Stimulated activated CD4-positive, alpha-beta T cell treated with anti-CD3 and anti-CD28 coated beads, Interleukin-1b, Interleukin-23, amount 100 ng/mL, for 1 hour (primary cell): ENCODE measurements around the gene CYGB.
A peak's percentile ranks its signal among the peaks of the same experiment; 100 is the strongest.

Experiments
- DNase-seq, 2 donors: peaks; one replicate each; pipeline ENCODE4 v3.0.0-alpha.2; 2020; ENCODE audit warnings: low read depth in 2 of 2

The CYGB gene

DNA sequence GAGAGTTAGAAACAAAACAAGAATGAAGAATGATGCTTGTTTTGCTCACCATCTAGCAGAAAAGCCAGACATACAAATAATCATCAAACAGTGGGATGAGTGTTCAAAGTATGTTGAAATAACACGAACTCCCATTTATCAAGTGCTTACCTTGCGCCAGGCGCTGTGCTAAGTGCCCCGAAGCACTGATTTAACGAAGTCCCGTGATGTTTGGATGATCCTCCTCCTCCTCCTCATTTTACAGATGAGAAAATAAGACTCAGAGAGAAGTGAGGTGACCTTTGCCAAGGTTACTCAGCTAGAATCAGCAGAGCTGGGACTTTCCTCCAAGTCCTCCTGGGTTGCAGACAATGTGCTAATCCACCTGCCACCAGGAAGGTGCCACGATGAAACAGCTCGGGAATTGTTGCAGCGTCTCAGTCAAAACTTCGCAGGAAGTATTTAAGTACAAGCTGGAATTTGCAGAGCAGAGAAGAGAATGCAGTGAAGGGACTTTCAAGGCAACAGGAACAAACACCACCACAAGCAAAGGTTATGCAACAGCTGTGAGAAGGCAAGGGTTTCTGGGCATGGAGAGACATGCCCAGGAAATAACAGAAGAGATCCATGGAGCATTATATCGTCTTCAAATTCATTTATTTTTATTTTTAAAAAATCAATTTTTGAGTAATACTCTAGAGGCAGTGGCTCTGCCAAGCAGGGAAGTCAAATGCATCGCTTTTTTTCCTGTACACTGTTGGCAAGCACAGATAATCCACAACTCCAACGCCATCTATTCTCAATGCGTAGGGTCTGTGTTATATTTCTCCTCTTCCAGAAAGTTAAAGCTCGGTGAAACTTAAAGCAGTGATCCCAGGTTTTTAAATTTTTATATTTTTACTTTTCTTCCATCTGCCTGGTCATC is 13.5 kb upstream of the CYGB start:
- DNase-seq = no peak

DNA sequence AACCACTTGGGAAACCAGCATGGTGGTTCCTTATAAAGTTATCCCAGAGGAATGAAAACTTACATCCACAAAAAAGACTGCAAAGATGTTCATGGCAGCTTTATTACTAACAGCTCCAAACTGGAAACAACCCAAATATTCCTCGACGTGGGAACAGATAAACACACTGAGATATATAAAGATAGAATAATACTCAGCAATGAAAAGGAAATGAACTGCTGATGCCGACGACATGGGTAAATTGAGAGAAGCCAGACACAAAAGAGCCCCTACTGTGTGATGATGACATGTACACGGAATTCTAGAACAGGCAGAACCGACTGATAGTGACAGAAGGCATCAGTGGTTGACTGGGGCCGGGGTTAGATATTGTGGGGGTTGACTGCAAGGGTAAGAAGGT is 12.0 kb upstream of the CYGB start:
- DNase-seq = no peak

DNA sequence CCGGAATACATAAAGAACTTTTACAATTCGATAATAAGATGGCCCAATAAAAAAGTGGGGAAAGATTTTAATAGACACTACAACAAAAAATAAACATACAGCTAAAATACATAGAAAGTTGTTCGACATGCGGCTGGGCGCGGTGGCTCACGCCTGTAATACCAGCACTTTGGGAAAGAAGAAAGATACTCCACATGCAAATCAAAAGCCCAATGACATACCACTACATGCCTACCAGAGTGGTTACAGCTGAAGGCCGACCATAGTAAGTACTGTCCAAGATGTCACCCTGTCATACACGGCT is 11.7 kb upstream of the CYGB start:
- no peak for DNase-seq

DNA sequence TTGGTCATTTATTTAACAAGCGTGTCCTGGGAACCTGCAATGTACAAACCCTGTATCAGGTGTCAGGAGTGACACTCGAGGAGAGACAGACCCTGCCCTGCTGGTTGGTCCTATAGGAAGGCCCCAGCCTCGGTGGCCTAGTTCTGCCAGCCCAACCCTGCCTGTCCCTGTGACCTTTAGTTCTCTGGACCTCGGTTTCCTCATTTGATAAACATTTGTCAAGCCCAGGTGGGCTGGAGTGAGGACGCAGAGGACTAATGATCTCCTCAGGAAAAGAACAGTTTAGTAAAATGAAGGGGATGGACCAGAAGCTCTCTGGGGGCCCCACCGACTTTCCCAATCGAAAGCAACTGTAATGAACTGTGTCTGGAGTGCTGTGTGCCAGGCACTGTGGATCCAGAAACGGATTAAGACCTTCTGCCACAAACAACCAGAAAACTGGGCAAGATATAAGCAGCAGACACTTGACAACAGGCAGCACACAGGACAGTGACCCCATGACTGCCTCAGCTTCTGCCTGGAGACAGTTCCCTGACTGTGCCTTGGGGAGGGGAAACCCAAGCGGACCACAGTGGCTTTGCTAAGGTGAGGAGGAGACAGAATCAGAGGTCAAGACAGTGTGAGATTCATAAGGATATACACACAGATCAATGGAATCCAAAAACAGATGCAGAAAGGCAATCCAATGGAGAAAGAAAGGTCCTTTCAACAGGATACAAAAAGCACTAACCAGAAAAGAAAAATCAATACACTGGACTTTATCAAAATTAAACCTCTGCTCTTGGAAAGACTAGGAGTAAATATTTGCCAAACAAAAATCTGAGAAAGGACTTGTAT is 11.1 kb upstream of the CYGB start:
- DNase-seq = no peak

DNA sequence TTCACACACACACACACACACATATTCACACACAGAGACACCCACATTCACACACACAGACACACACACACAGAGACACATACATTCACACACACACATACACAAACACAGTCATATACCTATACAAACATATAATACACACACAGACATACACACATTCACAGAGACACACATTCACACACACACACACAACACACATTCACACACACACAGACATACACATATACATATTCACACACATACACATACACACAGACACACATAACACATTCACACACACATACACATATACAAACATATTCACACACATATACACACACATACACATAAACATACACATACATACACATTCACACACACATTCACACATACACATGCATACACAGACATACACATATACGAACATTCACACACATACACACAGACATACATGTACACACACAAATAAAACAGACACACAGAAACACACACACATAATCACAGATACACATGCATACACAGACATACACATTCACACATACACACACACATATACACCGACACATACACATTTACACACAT is 10.2 kb upstream of the CYGB start:
- no peak for DNase-seq

DNA sequence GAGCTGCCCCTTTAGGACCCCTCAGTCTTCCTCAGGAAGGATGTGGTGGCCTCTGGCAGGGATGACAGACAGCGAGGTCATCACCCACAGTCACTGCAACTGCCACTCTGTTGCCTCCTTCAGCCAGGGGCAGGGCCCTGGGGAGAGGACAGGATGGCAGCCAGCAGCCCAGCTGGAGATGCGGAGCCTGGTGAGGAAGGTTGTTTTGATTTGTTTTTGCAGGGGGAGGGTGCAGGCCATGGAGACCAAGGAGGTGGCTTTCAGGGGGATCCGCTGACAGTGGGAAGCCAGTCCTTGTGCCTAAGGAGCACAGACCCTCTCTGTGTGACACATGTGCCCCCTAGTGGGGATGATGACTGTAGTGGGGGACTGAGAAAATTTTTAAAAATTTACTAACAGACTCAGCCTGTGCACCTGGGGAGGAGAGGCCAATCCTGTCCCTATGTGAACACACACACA is 9.7 kb upstream of the CYGB start:
- DNase-seq = peak; percentile 24 to 33

DNA sequence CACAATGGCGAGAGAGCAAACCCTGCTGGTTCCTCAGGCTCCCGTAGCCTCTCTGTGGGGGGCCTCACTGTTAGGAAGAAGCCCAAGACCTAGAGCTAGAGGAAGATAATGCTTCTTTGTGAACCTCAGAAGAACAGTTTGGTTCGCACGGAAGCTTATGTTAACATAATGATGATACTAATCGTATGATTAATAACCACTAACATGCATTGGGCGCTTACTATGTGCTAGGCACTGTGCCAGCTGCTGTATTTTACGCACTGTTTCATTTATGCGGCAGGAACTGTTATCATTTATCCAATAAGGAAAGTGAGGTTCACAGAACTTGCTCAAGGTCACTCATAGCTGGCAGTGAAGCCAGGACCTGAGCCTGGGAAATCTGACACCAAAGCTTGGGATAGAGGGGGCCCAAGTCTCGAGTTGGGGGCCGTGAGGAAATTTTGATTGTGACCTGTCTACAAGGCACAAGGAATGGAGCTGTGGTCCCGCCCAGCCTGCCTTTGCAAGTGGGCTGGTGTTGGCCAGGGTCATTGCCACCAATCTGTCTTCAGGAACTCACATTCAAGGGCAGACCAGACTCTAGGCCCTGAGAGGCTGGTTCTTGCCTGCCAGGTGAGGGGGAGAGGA is 9.2 kb upstream of the CYGB start:
- DNase-seq = no peak

DNA sequence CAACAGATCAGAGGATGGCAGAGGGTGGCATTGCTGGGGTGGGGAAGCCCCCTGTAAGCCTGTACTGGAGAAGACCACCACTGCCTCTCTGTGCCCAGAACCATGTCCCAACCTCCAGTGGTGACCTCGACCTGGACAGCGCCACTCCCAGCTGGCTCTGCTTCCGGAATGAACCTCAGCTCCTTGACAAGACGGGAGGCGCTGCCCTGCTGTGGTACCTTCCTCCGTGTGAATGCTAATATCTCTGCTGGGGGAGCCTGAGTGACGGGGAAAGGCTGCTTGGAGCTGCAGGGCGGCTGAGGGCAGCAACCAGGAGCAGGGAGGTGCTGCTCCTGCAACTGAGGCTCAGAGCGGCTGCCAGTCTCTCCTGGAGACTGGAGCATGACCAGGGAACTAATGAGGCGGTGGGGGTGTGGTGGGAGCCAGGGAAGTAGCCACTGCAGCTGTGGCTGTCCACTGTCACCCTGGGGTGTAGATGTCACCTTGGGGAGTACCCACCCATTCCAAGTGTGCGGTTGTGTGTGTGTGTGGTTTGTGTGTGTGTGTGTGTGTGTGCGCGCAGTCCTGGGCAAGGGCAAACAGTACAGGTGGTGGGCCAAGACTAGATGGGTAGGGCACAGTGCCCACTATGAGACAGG is 8.5 kb upstream of the CYGB start:
- no peak for DNase-seq

DNA sequence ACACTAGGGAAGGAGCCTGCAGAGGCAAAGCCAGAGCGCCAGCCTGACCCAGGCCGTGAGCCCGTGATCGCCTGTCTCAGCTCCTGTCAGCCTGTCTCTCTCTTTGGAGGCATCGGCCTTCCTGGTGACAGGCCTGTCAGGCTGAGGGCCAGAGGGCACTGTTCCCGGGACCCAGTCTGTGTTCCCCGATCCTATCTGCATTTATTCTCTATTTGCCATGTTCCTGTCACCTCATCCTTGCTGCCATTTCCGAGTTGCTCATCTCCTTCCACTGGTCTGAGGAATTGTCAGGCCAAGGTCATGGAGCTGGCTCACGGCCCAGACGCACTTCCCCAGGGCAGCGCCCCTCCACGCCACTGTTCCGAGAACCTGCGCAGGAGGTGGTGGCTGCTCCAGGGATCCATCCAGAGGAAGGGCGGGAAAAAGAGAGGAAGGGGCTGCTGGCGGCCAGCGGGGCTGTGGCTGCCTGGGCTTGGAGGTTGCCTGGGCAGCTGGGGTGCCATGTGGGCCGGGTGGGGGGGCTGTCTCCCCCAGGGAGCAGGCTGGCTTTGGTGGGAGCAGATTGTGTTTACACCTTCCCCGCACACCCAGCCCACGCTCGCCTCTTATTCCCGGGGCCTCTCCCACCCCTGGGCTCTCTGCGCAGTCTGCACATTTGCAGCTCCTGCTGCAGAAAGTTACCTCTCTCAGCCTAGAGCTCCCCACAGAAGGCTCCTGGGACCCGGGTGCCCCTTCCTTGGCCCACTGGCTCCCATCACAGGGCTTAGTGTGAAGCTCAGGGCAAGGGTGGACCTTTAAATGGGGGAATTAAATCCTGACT is 7.2 kb upstream of the CYGB start:
- no peak for DNase-seq

DNA sequence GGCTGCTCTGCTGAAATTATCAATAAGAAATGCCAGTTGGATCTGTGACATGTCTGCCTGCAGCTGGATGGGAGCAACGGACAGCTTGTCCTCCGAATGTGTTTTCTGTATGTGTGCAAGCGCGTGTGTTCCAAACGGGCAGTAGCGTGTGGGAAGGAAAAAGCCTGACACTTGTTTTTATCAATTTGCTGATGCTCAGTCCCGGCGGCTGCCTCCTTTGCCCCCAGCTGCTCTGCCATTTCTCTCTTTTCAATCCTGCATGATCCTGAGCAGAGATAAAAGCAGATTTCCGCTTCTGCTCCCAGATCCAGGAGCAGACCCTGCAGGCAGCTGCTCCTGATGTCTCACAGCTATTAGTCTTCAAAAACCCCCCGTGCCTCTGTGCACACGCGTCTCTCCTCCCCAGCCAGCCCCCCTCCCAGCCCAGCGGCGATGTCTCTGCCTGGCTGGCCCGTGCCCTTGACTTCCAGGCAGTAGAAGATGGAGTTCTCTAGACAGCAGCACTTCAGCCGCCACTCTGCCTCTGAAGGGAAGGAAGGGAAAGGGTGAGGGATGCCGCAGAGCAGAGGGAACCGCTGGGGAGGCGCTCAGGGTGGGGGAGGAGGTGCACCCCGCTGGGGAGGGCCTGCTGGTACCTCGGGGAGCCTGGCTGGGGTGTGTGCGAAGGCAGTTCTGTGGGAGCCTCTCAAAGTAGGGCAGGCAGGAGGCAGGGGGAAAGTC is 6.5 kb upstream of the CYGB start:
- DNase-seq = no peak

DNA sequence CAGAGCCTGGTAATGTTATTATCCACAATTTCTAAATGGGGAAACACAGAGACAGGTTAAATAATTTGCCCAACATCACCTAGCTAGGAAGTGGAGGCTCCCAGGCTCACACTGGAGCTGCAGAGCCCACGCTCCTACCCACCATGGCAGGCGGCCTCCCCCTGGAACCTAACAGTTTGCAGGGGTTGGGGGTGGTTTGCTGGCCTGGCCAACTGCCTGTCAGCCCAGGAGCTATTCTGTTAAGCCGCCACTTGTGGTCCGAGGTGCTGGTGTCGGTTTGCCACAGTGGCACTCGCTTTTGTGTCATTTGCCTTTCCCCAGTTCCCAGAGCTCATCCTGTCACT is 5.9 kb upstream of the CYGB start:
- no peak for DNase-seq

DNA sequence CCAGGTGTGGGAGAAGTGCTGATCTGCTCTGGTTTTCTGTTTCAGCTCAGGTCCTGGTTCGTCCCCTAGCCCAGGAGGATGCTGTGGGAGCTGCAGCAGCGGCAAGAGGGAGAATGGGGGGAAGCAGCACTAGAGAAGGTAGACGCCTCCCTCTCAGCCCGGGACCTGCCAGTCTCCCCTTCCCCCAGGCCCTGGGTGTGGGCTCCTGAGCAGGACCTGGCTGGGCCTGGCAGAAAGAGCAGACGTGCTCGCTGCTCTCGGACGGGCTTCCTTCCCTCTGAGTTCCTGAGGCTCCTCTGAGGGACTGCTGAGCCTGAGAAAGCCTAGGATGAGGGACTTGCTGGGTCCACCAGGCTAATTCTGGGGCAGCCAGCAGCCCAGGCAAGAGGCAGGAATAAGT is 5.5 kb upstream of the CYGB start:
- DNase-seq = no peak

DNA sequence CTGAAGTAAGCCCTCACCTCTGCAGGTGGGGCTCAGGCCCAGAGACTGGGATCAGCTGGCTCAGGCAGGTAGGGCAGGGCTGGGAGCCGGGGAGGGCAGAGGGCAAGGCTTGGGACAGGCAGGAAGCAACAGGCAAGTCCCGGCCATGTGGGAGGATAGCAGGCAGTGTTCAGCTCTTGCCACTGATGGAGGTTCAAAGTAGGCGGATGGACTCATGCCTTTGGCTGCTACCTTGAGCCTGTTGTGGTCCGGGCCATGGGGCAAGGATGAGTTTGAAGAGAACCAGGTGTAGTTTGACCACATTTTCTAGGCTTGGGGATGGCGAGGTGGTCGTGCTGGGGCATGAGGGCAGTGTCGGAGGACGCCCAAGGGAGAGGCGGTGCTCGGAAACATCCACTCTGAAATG is 5.1 kb upstream of the CYGB start:
- DNase-seq = no peak

DNA sequence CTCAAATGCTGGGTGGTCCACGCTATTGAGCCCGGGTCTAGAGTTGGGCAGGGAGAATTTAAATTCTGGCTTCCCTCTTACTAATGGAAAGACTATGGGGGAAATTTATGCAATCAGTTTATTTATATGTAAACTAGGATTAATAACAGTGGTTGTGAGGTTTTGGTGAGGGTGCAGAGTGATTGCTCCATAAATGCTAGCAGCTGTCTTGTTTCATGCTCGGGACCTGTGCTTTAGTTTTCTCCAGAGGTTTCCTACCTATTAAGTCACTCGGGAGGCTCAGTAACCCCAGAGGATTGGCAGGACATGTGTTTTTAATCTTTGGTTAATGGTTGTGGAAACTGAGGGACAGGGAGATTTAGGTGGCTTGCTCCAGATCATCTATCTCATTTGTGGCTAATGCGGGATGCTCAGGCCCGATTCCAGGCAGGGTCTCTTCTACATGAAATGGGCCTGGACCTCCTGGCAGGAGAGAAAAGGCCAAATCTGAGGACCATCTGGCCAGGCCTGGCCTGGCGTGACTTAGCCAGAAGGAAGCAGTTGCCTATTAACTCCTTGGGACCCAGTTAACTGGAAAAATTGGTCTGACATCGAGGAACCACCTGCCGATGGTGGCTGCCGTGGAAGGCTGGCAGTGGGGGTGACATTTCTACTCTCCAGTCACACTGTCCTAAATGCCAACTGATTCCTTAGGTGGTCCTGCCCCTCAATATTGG is 4.4 kb upstream of the CYGB start:
- no peak for DNase-seq

DNA sequence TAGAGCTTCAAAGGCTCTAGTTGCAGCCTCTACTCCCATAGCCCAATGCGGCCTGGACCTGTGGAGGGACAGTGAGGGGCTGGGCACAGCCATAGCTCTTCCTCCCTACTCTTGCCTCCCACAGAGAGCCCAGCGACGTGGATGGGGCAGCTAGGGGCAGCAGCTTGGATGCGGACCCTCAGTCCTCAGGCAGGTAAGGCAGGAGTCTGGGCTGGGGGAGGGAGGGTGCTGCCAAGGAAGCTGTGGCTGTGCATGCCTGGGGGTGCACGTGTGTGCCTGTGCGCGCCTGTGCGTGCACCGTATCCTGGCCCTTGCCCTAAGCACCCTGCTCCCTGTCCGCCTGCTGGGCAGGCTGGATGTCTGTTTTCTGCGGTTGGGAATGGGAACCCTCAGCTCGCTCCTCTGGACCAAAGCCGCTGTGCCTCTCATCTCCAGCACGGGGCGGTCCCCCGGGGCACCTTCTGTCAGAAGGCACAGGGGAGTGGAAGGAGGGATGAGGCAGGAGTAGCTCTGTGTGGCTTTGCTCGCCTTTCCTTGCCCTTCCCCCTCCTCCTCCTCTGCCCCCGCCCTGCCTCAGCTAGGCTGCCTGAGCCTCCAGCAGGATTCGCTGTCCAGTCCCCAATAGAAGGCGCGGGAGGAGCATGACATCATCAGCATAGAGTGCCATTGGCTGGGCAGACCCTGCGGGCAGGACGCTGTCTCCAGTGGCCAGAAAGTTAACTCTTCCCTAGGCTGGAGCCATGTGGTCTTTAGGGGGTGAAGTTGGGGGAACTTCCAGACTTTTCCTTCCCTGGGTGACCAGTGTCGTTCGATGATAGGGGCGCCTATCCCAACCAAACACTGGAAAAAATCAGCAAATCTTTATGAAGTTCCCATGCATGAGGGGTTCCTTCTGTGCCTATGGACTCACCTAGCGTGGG is 3.1 kb upstream of the CYGB start:
- no peak for DNase-seq

DNA sequence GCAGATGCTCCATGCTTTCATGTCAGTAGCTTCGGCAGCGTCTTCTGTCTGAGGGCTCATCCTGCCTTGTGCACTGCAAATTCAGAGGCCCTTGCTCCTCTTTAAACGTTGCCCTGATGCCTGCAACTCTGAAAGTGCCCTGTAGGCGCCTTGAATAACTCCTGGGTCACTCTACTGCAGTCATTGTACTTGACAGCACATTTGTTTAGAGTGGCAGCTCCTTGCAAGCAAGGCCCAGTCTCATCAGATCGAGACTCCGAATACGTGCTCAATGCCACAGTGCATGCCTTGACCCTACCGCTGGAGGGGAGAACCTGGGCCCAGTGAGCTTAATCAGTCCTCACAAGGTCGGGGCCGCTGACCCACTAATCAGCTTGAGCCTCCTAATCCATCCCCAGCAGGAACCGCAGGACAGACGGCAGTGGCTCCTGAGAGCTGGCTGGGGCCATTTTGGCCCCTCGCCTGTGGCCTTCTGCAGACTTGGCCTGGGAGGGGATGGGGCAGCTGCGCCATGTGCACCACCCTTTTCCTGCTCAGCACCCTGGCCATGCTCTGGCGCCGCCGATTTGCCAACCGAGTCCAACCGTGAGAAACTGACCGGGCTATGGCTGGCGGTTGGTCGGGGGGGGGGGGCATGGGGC is 2.2 kb upstream of the CYGB start, which contains the start of gene PRCD:
Gene PRCD (plus strand): TSS at position 414 of the 641 bp plus-strand sequence. CDS start 98 bp downstream, at position 512.
- DNase-seq = no peak

DNA sequence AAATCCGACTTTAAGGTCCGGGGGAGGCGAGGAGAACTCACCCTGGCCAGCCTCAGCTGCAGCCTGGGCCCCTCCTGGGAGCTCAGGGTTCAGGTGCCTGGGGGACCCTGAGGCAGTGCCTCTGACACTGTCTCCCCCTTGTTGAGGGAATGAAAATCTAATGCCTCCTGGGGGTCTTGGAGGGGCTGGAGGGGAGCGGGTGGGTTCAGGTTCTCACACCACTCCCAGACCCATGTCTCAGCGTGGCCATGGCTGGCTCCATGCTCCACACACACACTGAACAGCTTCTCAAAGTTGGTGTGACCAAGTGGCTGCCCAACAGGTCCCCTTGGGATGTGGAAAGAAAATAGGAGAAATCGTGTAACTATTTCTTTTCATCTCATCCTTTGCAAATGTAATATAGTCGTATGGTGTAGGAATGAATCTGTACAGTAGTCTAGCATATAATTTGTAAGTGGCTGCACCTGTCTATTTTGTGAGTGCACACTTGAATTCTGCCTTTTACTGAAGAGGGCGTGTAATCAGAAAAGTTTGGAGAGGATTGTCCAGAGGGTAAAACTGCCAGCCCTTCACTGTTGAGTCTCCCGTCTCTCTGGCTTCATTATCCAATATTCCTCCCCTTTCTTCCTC is 1.5 kb upstream of the CYGB start:
- DNase-seq = no peak
